Activated T-helper 1 cell treated with anti-CD3 and anti-CD28 coated beads, Interleukin-12 subunit alpha, Interleukin-12 subunit beta, Interleukin-2, Interleukin-4 antibody, amounts not matched to agents 30 ng/mL and 10 ng/mL and 1 ng/mL, durations not matched to agents 14 hours and 24 hours and 36 hours (primary cell): ENCODE data around the gene CTRB1. TPM values are rescaled to one million over a fixed set of nuclear protein-coding genes. Genes with fewer than 3 reads are reported as not detected.
"Not testable (repeated sequence)": the region's sequence is repeated elsewhere in the genome, so short reads cannot be mapped to it uniquely, and the experiment has no call there.

Experiments
- DNase-seq: peaks from one replicate; pipeline ENCODE4 v3.0.0; 2021; ENCODE audit warnings: low spot score
- H3K27ac Mint-ChIP-seq: one replicate; pipeline ENCODE4 v1.8.0; 2021; ENCODE audit warnings: mild to moderate bottlenecking, mixed read lengths
- H3K27me3 Mint-ChIP-seq: one replicate; pipeline ENCODE4 v1.8.0; 2022; ENCODE audit warnings: mild to moderate bottlenecking, moderate library complexity, mixed read lengths; ENCODE audit not compliant: insufficient read depth
- H3K36me3 Mint-ChIP-seq: one replicate; pipeline ENCODE4 v1.8.0; 2021; ENCODE audit warnings: low read depth, mixed read lengths
- H3K4me1 Mint-ChIP-seq: one replicate; pipeline ENCODE4 v1.8.0; 2021; ENCODE audit warnings: low read depth, mixed read lengths
- H3K4me3 Mint-ChIP-seq: one replicate; pipeline ENCODE4 v1.8.0; 2021; ENCODE audit warnings: mild to moderate bottlenecking, moderate library complexity, mixed read lengths
- H3K9me3 Mint-ChIP-seq: one replicate; pipeline ENCODE4 v1.8.0; 2021; ENCODE audit warnings: mixed read lengths
- intact Hi-C: fragments of 100-400 bp; cut with micrococcal nuclease; formaldehyde crosslinking; loops from one replicate; pipeline ENCODE4 v1.15.1; 2024
- total RNA-seq: library from RNA; stranded (reverse); gene quantifications from 2 replicates; pipeline ENCODE4 v1.2.3, GENCODE V29; 2022

Gene CTRB1
- total RNA-seq, 1 donor from 2014 or later = not detected

GRCh38 chr16:75272097-75272551 lies 53.3 kb downstream of the CTRB1 start:
- Mint-ChIP-seq H3K4me1 (no peaks in the 10 kb centered on the region), H3K36me3 (no peaks in the 10 kb centered on the region), H3K9me3 (no peaks in the 10 kb centered on the region), H3K27ac (no peak overlapping the region), H3K27me3 (peaks cover 26% of the 10 kb centered on the region), H3K4me3 (no peak overlapping the region)
- no peak for DNase-seq
- intact Hi-C loops = no loop called here

- H3K9me3 Mint-ChIP-seq, H3K4me3 Mint-ChIP-seq, DNase-seq, H3K36me3 Mint-ChIP-seq, H3K27ac Mint-ChIP-seq, H3K4me1 Mint-ChIP-seq, intact Hi-C loops: not testable (repeated sequence)
- peaks cover 29% of the 10 kb centered on the region for H3K27me3 Mint-ChIP-seq
These were observed 53.8 kb downstream of the CTRB1 start for GRCh38 chr16:75272629-75273028.

- H3K36me3 Mint-ChIP-seq = no peaks in the 10 kb centered on the region
- no peaks in the 10 kb centered on the region for H3K4me1 Mint-ChIP-seq
- peaks cover 32% of the 10 kb centered on the region for H3K27me3 Mint-ChIP-seq
- H3K27ac Mint-ChIP-seq = no peak overlapping the region
- intact Hi-C loops = no loop called here
- H3K4me3 Mint-ChIP-seq = no peak overlapping the region
- no peaks in the 10 kb centered on the region for H3K9me3 Mint-ChIP-seq
- no peak for DNase-seq
These were observed 54.5 kb downstream of the CTRB1 start for GRCh38 chr16:75273054-75273925.

Other genes with a start within 250 kb of the CTRB1 start
- gene WDR59, start 233.9 kb upstream of the CTRB1 start, total RNA-seq = 85.9 and 95.3 TPM in 2 replicates
- 51.2 and 52.2 TPM in 2 replicates for gene ZNRF1, start 220.0 kb upstream of the CTRB1 start, total RNA-seq
- gene LDHD, start 102.2 kb upstream of the CTRB1 start, total RNA-seq = 0.20 and 0.26 TPM in 2 replicates
- 12.3 and 14.6 TPM in 2 replicates for gene ZFP1, start 70.5 kb upstream of the CTRB1 start, total RNA-seq
- not detected in 2 replicates for gene CTRB2, start 11.8 kb upstream of the CTRB1 start, total RNA-seq
- 0.13 and 0.61 TPM in 2 replicates for gene BCAR1, start 32.6 kb downstream of the CTRB1 start, total RNA-seq
- gene CFDP1, start 214.5 kb downstream of the CTRB1 start, total RNA-seq = 35.4 TPM in 2 replicates
- gene TMEM170A, start 245.7 kb downstream of the CTRB1 start, total RNA-seq = 42.1 and 42.7 TPM in 2 replicates